Measurements from ENCODE around the gene ALOX5AP.

GRCh38 chr13:30719525-30719914, 15.8 kb upstream of the ALOX5AP start:
- TF ChIP-seq CTCF (conservative IDR thresholded peaks at IDR 0.05; ENCODE audit: low read depth, low read length) (no peak), EZH2 (IDR thresholded peaks at IDR 0.05; ENCODE audit: borderline replicate concordance, low read depth, low read length, poor library complexity, severe bottlenecking) (no peak)
